Astrocyte of the cerebellum (primary cell): ENCODE data around the gene DAP3.
"Not testable (repeated sequence)": the region's sequence is repeated elsewhere in the genome, so short reads cannot be mapped to it uniquely, and the experiment has no call there.

Experiments
- DNase-seq: peaks from one replicate; pipeline ENCODE4 v3.0.0-alpha.2; 2011; ENCODE audit warnings: low read depth
- H3K4me3 ChIP-seq: 2 replicates; pipeline ENCODE4 v1.5.1; 2011; ENCODE audit warnings: mild to moderate bottlenecking, low read depth, low read length, moderate library complexity
- CTCF ChIP-seq: IDR thresholded peaks from 2 replicates; pipeline ENCODE4 v1.5.1; 2012; ENCODE audit warnings: low read length, low read depth, moderate library complexity, mild to moderate bottlenecking; ENCODE audit errors: missing control alignments
- in situ Hi-C: cut with HindIII; loops from 2 replicates; pipeline ENCODE4 v1.10.0; 2017; ENCODE audit warnings: low sequenced_read_pairs

The DAP3 gene

GRCh38 chr1:155697046-155697445, 8.2 kb downstream of the DAP3 start:
- in situ Hi-C loops: no loop called here
- TF ChIP-seq CTCF: no peak

GRCh38 chr1:155697616-155698015, 8.7 kb downstream of the DAP3 start:
- DNase-seq, H3K4me3 ChIP-seq, in situ Hi-C loops: not testable (repeated sequence)

More at GRCh38 chr1:155697046-155697445, 8.2 kb downstream of the DAP3 start:
- no peak for DNase-seq
- no peak overlapping the region for H3K4me3 ChIP-seq

GRCh38 chr1:155698382-155699038, 9.6 kb downstream of the DAP3 start:
- no peak for TF ChIP-seq CTCF
- peak; percentile 28 for DNase-seq
- H3K4me3 ChIP-seq: no peak overlapping the region
- in situ Hi-C loops: no loop called here

GRCh38 chr1:155699062-155699461, 10.2 kb downstream of the DAP3 start:
- in situ Hi-C loops, H3K4me3 ChIP-seq, DNase-seq: not testable (repeated sequence)

GRCh38 chr1:155701675-155702074, 12.8 kb downstream of the DAP3 start:
- DNase-seq, H3K4me3 ChIP-seq, in situ Hi-C loops: not testable (repeated sequence)

- no peak overlapping the region for H3K4me3 ChIP-seq
- no peak for TF ChIP-seq CTCF
- in situ Hi-C loops: no loop called here
- DNase-seq: no peak
Observed at GRCh38 chr1:155703216-155703615, 14.3 kb downstream of the DAP3 start.

GRCh38 chr1:155704414-155704813, 15.5 kb downstream of the DAP3 start:
- in situ Hi-C loops, H3K4me3 ChIP-seq, DNase-seq: not testable (repeated sequence)

GRCh38 chr1:155706139-155706538, 17.2 kb downstream of the DAP3 start:
- no peak for DNase-seq
- H3K4me3 ChIP-seq: no peak overlapping the region
- in situ Hi-C loops: no loop called here
- no peak for TF ChIP-seq CTCF

GRCh38 chr1:155709391-155709790, 20.5 kb downstream of the DAP3 start:
- no peak for TF ChIP-seq CTCF
- no peak overlapping the region for H3K4me3 ChIP-seq
- in situ Hi-C loops: no loop called here
- DNase-seq: no peak

GRCh38 chr1:155711457-155711856, 22.6 kb downstream of the DAP3 start:
- in situ Hi-C loops, H3K4me3 ChIP-seq, DNase-seq: not testable (repeated sequence)

- DNase-seq, H3K4me3 ChIP-seq, in situ Hi-C loops: not testable (repeated sequence)
Observed at GRCh38 chr1:155712636-155713035, 23.7 kb downstream of the DAP3 start.
